Endothelial cell of umbilical vein (primary cell): Measurements from ENCODE around the gene FRRS1L. TPM values are rescaled to one million over a fixed set of nuclear protein-coding genes. Genes with fewer than 3 reads are reported as not detected.

Experiments used
- BruUV-seq: library from RNA; stranded (reverse); fragments of 400-500 nt; replicated peaks from 2 replicates; lab custom pipeline; 2021; lab: Mats Ljungman, UMichigan
- CTCF ChIA-PET: fragments of 300-600, 350-600 bp; sonication (Branson Sonifier 250); formaldehyde crosslinking; loops from one replicate; lab custom pipeline; 2021; ENCODE audit warnings: antibody characterized with exemption, inconsistent platforms; lab: Charles Lee
- POLR2A ChIA-PET: fragments of 300-600, 350-600 bp; sonication (Branson Sonifier 250); formaldehyde crosslinking; loops from one replicate; lab custom pipeline; 2021; ENCODE audit warnings: antibody characterized with exemption, inconsistent platforms; lab: Charles Lee
- DNase-seq: peaks from one replicate; pipeline ENCODE4 v3.0.0-alpha.2; 2011; ENCODE audit warnings: low read depth, low spot score
- FAIRE-seq: peaks from 2 replicates; lab custom pipeline; 2011; peaks lifted over from hg19 to GRCh38; lab: Jason Lieb, UNC
- H2AFZ ChIP-seq: 2 replicates; pipeline ENCODE4 v1.6.0; 2012; ENCODE audit warnings: low read depth, low read length, control low read depth, inconsistent platforms
- H3K27ac ChIP-seq: 2 replicates; pipeline ENCODE4 v1.5.1; 2011; ENCODE audit warnings: low read depth, mild to moderate bottlenecking, control low read depth, low read length, moderate library complexity; ENCODE audit not compliant: insufficient read depth
- H3K27me3 ChIP-seq, 2 experiments: 2 replicates each; pipeline versions ENCODE4 v1.6.0 to v1.6.1; 2011; ENCODE audit warnings: low read length in 2 of 2, mixed read lengths in 1 of 2; ENCODE audit not compliant: control insufficient read depth in 2 of 2, insufficient read depth in 2 of 2
- H3K36me3 ChIP-seq, 2 experiments: 2 replicates in 1 of 2; 3 replicates in 1 of 2; pipeline ENCODE4 v1.5.1; 2011; ENCODE audit warnings: low read length in 2 of 2, mild to moderate bottlenecking in 1 of 2, moderate library complexity in 1 of 2; ENCODE audit not compliant: control insufficient read depth in 2 of 2, insufficient read depth in 2 of 2; ENCODE audit errors: extremely low read depth in 1 of 2
- H3K4me1 ChIP-seq: 3 replicates; pipeline ENCODE4 v1.5.1; 2011; ENCODE audit warnings: mild to moderate bottlenecking, low read length; ENCODE audit not compliant: control insufficient read depth, insufficient read depth; ENCODE audit errors: extremely low read depth
- H3K4me2 ChIP-seq: 2 replicates; pipeline ENCODE4 v1.6.1; 2011; ENCODE audit warnings: low read length, control low read depth, mixed read lengths; ENCODE audit not compliant: insufficient read depth
- H3K4me3 ChIP-seq, 3 experiments: fragments of 200-600 bp in 1 of 3; sonication (generic), shearing (Covaris generic) in 1 of 3; replicated peaks in 1 of 3; 2 replicates each; pipeline ENCODE4 v1.5.1; 2011 to 2016; ENCODE audit warnings: control low read depth in 3 of 3, low read length in 3 of 3, mild to moderate bottlenecking in 2 of 3, inconsistent platforms in 1 of 3, low read depth in 1 of 3, moderate library complexity in 1 of 3; ENCODE audit not compliant: insufficient read depth in 1 of 3
- H3K79me2 ChIP-seq: 2 replicates; pipeline ENCODE4 v1.6.0; 2012; ENCODE audit warnings: low read length, inconsistent platforms; ENCODE audit not compliant: control insufficient read depth, insufficient read depth
- H3K9ac ChIP-seq: replicated peaks from 2 replicates; pipeline ENCODE3; 2011; ENCODE audit warnings: low read length, control low read depth; ENCODE audit not compliant: insufficient read depth; ENCODE audit errors: extremely low read depth
- H3K9me1 ChIP-seq: replicated peaks from 3 replicates; pipeline ENCODE4 v1.6.0; 2011; ENCODE audit warnings: mild to moderate bottlenecking, low read length; ENCODE audit not compliant: control insufficient read depth, insufficient read depth; ENCODE audit errors: extremely low read depth
- H3K9me3 ChIP-seq: replicated peaks from 2 replicates; pipeline ENCODE4 v1.5.1; 2012; ENCODE audit warnings: low read length, inconsistent platforms; ENCODE audit not compliant: control insufficient read depth, insufficient read depth
- H4K20me1 ChIP-seq: replicated peaks from 2 replicates; pipeline ENCODE3; 2011; ENCODE audit warnings: mild to moderate bottlenecking, low read length; ENCODE audit not compliant: control insufficient read depth, insufficient read depth; ENCODE audit errors: extremely low read depth
- CTCF ChIP-seq, 2 donors: IDR thresholded peaks; 1 replicate in 1 of 2; 2 replicates in 1 of 2; pipeline ENCODE4 v1.5.1; 2011; ENCODE audit warnings: low read length in 2 of 2, mild to moderate bottlenecking in 2 of 2, moderate library complexity in 2 of 2, control low read depth in 1 of 2, inconsistent platforms in 1 of 2, low read depth in 1 of 2; ENCODE audit not compliant: insufficient read depth in 1 of 2; ENCODE audit errors: extremely low read depth in 1 of 2
- EZH2 ChIP-seq: IDR thresholded peaks from 2 replicates; pipeline ENCODE4 v1.6.1; 2012; ENCODE audit warnings: borderline replicate concordance, low read depth, mild to moderate bottlenecking, moderate library complexity, low read length, inconsistent platforms; ENCODE audit not compliant: severe bottlenecking
- FOS ChIP-seq: IDR thresholded peaks from 2 replicates; pipeline ENCODE4 v1.6.1; 2011; ENCODE audit warnings: mild to moderate bottlenecking, low read length, moderate library complexity, borderline replicate concordance; ENCODE audit not compliant: insufficient read depth
- GATA2 ChIP-seq: IDR thresholded peaks from 2 replicates; pipeline ENCODE4 v1.7.0; 2011; ENCODE audit warnings: low read depth, mild to moderate bottlenecking, moderate library complexity, mixed read lengths, low read length; ENCODE audit not compliant: insufficient read length, insufficient read depth
- JUN ChIP-seq: IDR thresholded peaks from 2 replicates; pipeline ENCODE4 v1.6.1; 2011; ENCODE audit warnings: borderline replicate concordance, low read depth; ENCODE audit not compliant: insufficient read length, insufficient read depth
- MAX ChIP-seq: IDR thresholded peaks from 2 replicates; pipeline ENCODE4 v1.6.1; 2011; ENCODE audit not compliant: insufficient read depth, insufficient read length
- MYC ChIP-seq: IDR thresholded peaks from one replicate; pipeline ENCODE4 v1.6.1; 2011; ENCODE audit warnings: mild to moderate bottlenecking, low read depth, low read length
- POLR2A ChIP-seq: IDR thresholded peaks from 2 replicates; pipeline ENCODE4 v1.6.1; 2012; ENCODE audit warnings: low read depth, mild to moderate bottlenecking, control low read depth, low read length
- POLR2AphosphoS5 ChIP-seq: IDR thresholded peaks from 2 replicates; pipeline ENCODE4 v1.6.1; 2012; ENCODE audit warnings: low read depth, mild to moderate bottlenecking, control low read depth, low read length, moderate library complexity; ENCODE audit not compliant: insufficient read depth
- dilution Hi-C: fragments of 300-500 bp; cut with MboI; formaldehyde crosslinking; loops from one replicate; pipeline ENCODE4 v1.15.0; 2019; ENCODE audit warnings: low sequenced_read_pairs; ENCODE audit not compliant: extremely low pct_ligation_motif_present
- intact Hi-C: fragments of 100-400 bp; cut with micrococcal nuclease; formaldehyde crosslinking; loops from one replicate; pipeline ENCODE4 v1.10.0; 2022
- polyA plus RNA-seq, 4 experiments: library from polyadenylated mRNA; depleted of rRNA in 3 of 4; stranded (reverse) in 3 of 4; unstranded in 1 of 4; fragments of >200 nt; gene quantifications; 2 replicates each; pipeline versions ENCODE4 v1.2.1 to v1.2.3, GENCODE V29; 2011 to 2012; ENCODE audit warnings: missing spikeins in 1 of 4
- total RNA-seq: library from RNA; stranded (reverse); gene quantifications from 2 replicates; pipeline ENCODE4 v1.2.3, GENCODE V29; 2021

Gene FRRS1L
- total and polyA plus RNA-seq, 2 donors (not counting 3 experiments of a cell fraction or from before 2014, with no cell fraction given): not detected

DNA sequence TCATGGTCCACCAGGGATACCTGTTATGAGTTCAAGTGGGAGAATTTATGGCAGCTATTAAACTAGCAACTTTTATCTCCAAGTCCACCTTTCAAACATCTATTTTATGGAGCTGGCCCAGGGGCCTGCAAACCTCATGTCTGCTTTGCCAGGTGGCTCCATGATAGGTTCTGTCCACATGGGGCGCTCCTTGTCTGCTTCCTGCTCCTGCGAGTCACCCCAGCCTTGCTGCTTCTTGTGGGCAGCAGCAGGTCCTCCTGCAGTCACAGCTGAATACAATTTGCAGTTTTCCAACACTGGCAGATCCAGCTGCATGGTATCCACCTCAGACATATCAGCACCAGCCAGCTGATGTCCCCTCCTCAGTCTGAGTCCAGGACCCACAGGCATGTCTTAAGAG is 39.6 kb upstream of the FRRS1L start:
- intact Hi-C loops (no loop called here), dilution Hi-C loops (no loop called here)
- Histone ChIP-seq H2AFZ (no peak overlapping the region), H3K27me3 (peaks cover 0 to 4% of the 10 kb centered on the region in 2 experiments), H3K4me1 (no peaks in the 10 kb centered on the region), H3K9ac (no peak overlapping the region), H3K4me3 (no peak overlapping the region), H4K20me1 (no peaks in the 10 kb centered on the region), H3K27ac (no peak overlapping the region), H3K36me3 (no peaks in the 10 kb centered on the region), H3K9me1 (no peaks in the 10 kb centered on the region), H3K9me3 (no peaks in the 10 kb centered on the region), H3K79me2 (no peaks in the 10 kb centered on the region), H3K4me2 (no peak overlapping the region)
- CTCF ChIA-PET: interaction anchor here (1.2 to 1.4 kb wide), 3 partner anchors 8 to 39 kb away, joined by 3 read pairs; no protein-coding TSS in a partner anchor
- no peak for DNase-seq
- POLR2A ChIA-PET: no interaction called here
- TF ChIP-seq POLR2AphosphoS5: no peak
- TF ChIP-seq CTCF (IDR thresholded peaks at IDR 0.05; ENCODE audit: extremely low read depth in 1 of 2, insufficient read depth in 1 of 2, low read depth in 1 of 2, low read length in 2 of 2): no peak
- no peak for TF ChIP-seq POLR2A
- TF ChIP-seq EZH2: no peak
- TF ChIP-seq MAX: no peak
- no peak for TF ChIP-seq FOS
- no peak for TF ChIP-seq MYC
- TF ChIP-seq JUN: no peak
- no peak for TF ChIP-seq GATA2
- FAIRE-seq: no peak
- no TSS peak for BruUV-seq
